Endodermal cell (in vitro differentiated cells): Measurements from ENCODE around the gene GCKR. TPM values are rescaled to one million over a fixed set of nuclear protein-coding genes. Genes with fewer than 3 reads are reported as not detected.

ENCODE experiments used
- DNase-seq: peaks from one replicate; pipeline ENCODE4 v3.0.0-alpha.2; 2017
- H3K27ac ChIP-seq: 2 replicates; pipeline ENCODE4 v1.5.1; 2013; ENCODE audit warnings: mild to moderate bottlenecking, low read depth, low read length, moderate library complexity
- H3K27me3 ChIP-seq: 2 replicates; pipeline ENCODE4 v1.6.1; 2013; ENCODE audit warnings: mild to moderate bottlenecking, low read length, moderate library complexity; ENCODE audit not compliant: insufficient read depth, control insufficient read depth, poor library complexity, severe bottlenecking
- H3K36me3 ChIP-seq: 2 replicates; pipeline ENCODE4 v1.7.0; 2013; ENCODE audit warnings: mild to moderate bottlenecking, low read length, moderate library complexity; ENCODE audit not compliant: control insufficient read depth, insufficient read depth
- H3K4me1 ChIP-seq: one replicate; pipeline ENCODE4 v1.7.0; 2013; ENCODE audit warnings: low read length; ENCODE audit not compliant: control insufficient read depth, insufficient read depth
- H3K4me3 ChIP-seq: 2 replicates; pipeline ENCODE4 v1.5.1; 2013; ENCODE audit warnings: mild to moderate bottlenecking, low read length, moderate library complexity
- H3K9ac ChIP-seq: 2 replicates; pipeline ENCODE4 v1.6.1; 2013; ENCODE audit warnings: mild to moderate bottlenecking, low read length, moderate library complexity; ENCODE audit not compliant: poor library complexity, severe bottlenecking; ENCODE audit errors: extremely low read depth
- H3K9me3 ChIP-seq: 2 replicates; pipeline ENCODE4 v1.6.1; 2013; ENCODE audit warnings: mild to moderate bottlenecking, low read length, moderate library complexity; ENCODE audit not compliant: control insufficient read depth
- H3K27ac Mint-ChIP-seq: 2 replicates; pipeline ENCODE4 v1.8.0; 2020; ENCODE audit warnings: mixed read lengths
- H3K27me3 Mint-ChIP-seq: 2 replicates; pipeline ENCODE4 v1.8.0; 2021; ENCODE audit warnings: mild to moderate bottlenecking, mixed read lengths; ENCODE audit not compliant: insufficient read depth
- H3K36me3 Mint-ChIP-seq: 2 replicates; pipeline ENCODE4 v1.8.0; 2020; ENCODE audit warnings: low read depth, mixed read lengths
- H3K4me1 Mint-ChIP-seq: 2 replicates; pipeline ENCODE4 v1.8.0; 2020; ENCODE audit warnings: mixed read lengths
- H3K4me3 Mint-ChIP-seq: 2 replicates; pipeline ENCODE4 v1.8.0; 2020; ENCODE audit warnings: mild to moderate bottlenecking, moderate library complexity, mixed read lengths
- H3K9me3 Mint-ChIP-seq: 2 replicates; pipeline ENCODE4 v1.8.0; 2020; ENCODE audit warnings: mild to moderate bottlenecking, mixed read lengths
- WGBS, 2 experiments: methylation state at CpG; one replicate each; pipeline versions ENCODE4 v1.1.5 to v1.1.7; 2013; ENCODE audit warnings: missing lambda C conversion rate in 2 of 2, mixed read lengths in 1 of 2; ENCODE audit not compliant: insufficient coverage in 1 of 2, insufficient read length in 1 of 2; 5-methylcytosine and 5-hydroxymethylcytosine counted together
- total RNA-seq, 2 donors: library from RNA; stranded (reverse); fragmentation: NEBNext Ultra II Directional in 1 of 2; extraction: Animal tissue kit (Norgen Biotek cat#: 25700) in 1 of 2; gene quantifications; 2 replicates in 1 of 2; 3 replicates in 1 of 2; pipeline ENCODE4 v1.2.1, GENCODE V29; 2021
- TF ChIP-seq, protein P1 (sequence below): fragments of 200-600 bp; sonication (generic); conservative IDR thresholded peaks from 2 replicates; pipeline ENCODE4 v1.5.0; 2021; ENCODE audit warnings: antibody characterized with exemption, mild to moderate bottlenecking

Gene GCKR
- total RNA-seq, 2 donors from 2014 or later = 1.6 to 1.8 TPM

DNA sequence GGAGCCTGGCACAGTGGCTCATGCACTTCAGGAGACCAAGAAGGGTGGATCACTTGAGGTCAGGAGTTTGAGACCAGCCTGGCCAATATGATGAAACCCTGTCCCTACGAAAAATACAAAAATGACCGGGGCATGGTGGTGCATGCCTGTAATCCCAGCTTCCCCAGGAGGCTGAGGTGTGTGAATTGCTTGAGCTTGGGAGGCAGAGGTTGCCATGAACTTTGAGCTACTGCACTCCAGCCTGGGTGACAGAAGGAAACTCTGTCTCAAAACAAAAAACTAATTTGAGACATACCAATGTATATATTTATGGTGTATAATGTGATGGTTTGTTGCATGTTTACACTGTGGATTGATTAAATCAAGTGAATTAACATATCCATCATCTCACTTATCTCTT is 64.4 kb downstream of the GCKR start:
- H3K4me1 ChIP-seq = no peaks in the 10 kb centered on the region
- no peaks in the 10 kb centered on the region for H3K9me3 ChIP-seq
- no peak overlapping the region for H3K27ac ChIP-seq
- H3K36me3 ChIP-seq = no peaks in the 10 kb centered on the region
- Mint-ChIP-seq H3K36me3 (no peaks in the 10 kb centered on the region), H3K27ac (no peak overlapping the region), H3K4me1 (no peaks in the 10 kb centered on the region), H3K27me3 (peaks cover 16% of the 10 kb centered on the region), H3K9me3 (peaks cover 8% of the 10 kb centered on the region), H3K4me3 (no peak overlapping the region)
- WGBS, 2 experiments = 59 to 64% methylated on average over 2 of the region's 2 CpGs
- TF ChIP-seq, protein P1, sequence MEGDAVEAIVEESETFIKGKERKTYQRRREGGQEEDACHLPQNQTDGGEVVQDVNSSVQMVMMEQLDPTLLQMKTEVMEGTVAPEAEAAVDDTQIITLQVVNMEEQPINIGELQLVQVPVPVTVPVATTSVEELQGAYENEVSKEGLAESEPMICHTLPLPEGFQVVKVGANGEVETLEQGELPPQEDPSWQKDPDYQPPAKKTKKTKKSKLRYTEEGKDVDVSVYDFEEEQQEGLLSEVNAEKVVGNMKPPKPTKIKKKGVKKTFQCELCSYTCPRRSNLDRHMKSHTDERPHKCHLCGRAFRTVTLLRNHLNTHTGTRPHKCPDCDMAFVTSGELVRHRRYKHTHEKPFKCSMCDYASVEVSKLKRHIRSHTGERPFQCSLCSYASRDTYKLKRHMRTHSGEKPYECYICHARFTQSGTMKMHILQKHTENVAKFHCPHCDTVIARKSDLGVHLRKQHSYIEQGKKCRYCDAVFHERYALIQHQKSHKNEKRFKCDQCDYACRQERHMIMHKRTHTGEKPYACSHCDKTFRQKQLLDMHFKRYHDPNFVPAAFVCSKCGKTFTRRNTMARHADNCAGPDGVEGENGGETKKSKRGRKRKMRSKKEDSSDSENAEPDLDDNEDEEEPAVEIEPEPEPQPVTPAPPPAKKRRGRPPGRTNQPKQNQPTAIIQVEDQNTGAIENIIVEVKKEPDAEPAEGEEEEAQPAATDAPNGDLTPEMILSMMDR = no peak
- no peak for DNase-seq
- no peak overlapping the region for H3K9ac ChIP-seq
- peaks cover 17% of the 10 kb centered on the region for H3K27me3 ChIP-seq
- H3K4me3 ChIP-seq = no peak overlapping the region

- peaks cover 71% of the 10 kb centered on the region for H3K27me3 Mint-ChIP-seq
- no peaks in the 10 kb centered on the region for H3K4me1 ChIP-seq
- H3K27ac Mint-ChIP-seq = no peak overlapping the region
- TF ChIP-seq, protein P1 = no peak
- WGBS, 2 experiments = 57 to 76% methylated on average over 2 of the region's 2 CpGs
- no peaks in the 10 kb centered on the region for H3K9me3 Mint-ChIP-seq
- no peak overlapping the region for H3K9ac ChIP-seq
- no peaks in the 10 kb centered on the region for H3K36me3 ChIP-seq
- no peak overlapping the region for H3K4me3 ChIP-seq
- H3K36me3 Mint-ChIP-seq = no peaks in the 10 kb centered on the region
- H3K4me1 Mint-ChIP-seq = no peaks in the 10 kb centered on the region
- H3K27ac ChIP-seq = no peak overlapping the region
- H3K27me3 ChIP-seq = peaks cover 72% of the 10 kb centered on the region
- H3K9me3 ChIP-seq = no peaks in the 10 kb centered on the region
- no peak overlapping the region for H3K4me3 Mint-ChIP-seq
- no peak for DNase-seq
Measured at GRCh38 chr2:27566628-27567027, 70.0 kb downstream of the GCKR start.

GRCh38 chr2:27569398-27569797 is 72.8 kb downstream of the GCKR start:
- TF ChIP-seq, protein P1 = no peak
- 58 to 60% methylated on average over 2 of the region's 2 CpGs for WGBS, 2 experiments
- H3K27ac ChIP-seq = no peak overlapping the region
- no peak for DNase-seq
- H3K9me3 ChIP-seq = peaks cover under 1% of the 10 kb centered on the region
- H3K9me3 Mint-ChIP-seq = peaks cover 5% of the 10 kb centered on the region
- no peaks in the 10 kb centered on the region for H3K36me3 Mint-ChIP-seq
- H3K27me3 Mint-ChIP-seq = peaks cover 89% of the 10 kb centered on the region
- H3K27ac Mint-ChIP-seq = no peak overlapping the region
- H3K4me3 Mint-ChIP-seq = no peak overlapping the region
- H3K4me1 ChIP-seq = no peaks in the 10 kb centered on the region
- H3K4me1 Mint-ChIP-seq = no peaks in the 10 kb centered on the region
- H3K4me3 ChIP-seq = no peak overlapping the region
- no peak overlapping the region for H3K9ac ChIP-seq
- peaks cover 72% of the 10 kb centered on the region for H3K27me3 ChIP-seq
- H3K36me3 ChIP-seq = no peaks in the 10 kb centered on the region
